ENCODE data around the gene KIF6. TPM values are rescaled to one million over a fixed set of nuclear protein-coding genes. Genes with fewer than 3 reads are reported as not detected.
"Not testable (repeated sequence)": the region's sequence is repeated elsewhere in the genome, so short reads cannot be mapped to it uniquely, and the experiment has no call there.

Gene KIF6
- total RNA-seq, 6 experiments from 2014 or later: not detected

DNA sequence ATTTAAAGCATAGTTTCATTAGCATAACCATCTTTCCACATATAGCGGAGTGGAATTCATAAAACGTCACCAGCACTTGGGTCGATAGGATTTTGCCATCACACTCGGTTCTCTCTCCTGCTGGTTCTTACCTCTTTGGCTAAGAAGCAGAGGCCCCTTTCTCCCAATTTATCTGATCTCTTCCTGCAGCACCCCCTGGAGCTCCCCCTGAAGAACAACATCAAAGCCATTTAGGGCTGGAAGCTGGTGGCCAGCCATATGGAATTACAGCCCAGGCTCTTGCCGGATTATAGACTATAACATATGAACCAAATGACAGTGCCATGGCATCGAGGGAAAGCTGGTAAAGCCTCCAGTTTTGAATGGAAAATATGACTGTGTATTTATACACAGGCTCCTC lies 6.4 kb upstream of the KIF6 start:
- TF ChIP-seq, protein P1, sequence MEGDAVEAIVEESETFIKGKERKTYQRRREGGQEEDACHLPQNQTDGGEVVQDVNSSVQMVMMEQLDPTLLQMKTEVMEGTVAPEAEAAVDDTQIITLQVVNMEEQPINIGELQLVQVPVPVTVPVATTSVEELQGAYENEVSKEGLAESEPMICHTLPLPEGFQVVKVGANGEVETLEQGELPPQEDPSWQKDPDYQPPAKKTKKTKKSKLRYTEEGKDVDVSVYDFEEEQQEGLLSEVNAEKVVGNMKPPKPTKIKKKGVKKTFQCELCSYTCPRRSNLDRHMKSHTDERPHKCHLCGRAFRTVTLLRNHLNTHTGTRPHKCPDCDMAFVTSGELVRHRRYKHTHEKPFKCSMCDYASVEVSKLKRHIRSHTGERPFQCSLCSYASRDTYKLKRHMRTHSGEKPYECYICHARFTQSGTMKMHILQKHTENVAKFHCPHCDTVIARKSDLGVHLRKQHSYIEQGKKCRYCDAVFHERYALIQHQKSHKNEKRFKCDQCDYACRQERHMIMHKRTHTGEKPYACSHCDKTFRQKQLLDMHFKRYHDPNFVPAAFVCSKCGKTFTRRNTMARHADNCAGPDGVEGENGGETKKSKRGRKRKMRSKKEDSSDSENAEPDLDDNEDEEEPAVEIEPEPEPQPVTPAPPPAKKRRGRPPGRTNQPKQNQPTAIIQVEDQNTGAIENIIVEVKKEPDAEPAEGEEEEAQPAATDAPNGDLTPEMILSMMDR (IDR thresholded peaks at IDR 0.05): no peak
- Mint-ChIP-seq H3K27ac (no peak overlapping the region), H3K4me1 (ENCODE audit: low read depth) (no peaks in the 10 kb centered on the region), H3K4me3 (no peak overlapping the region), H3K27me3 (ENCODE audit: insufficient read depth) (peaks cover 2% of the 10 kb centered on the region), H3K9me3 (peaks cover 19% of the 10 kb centered on the region), H3K36me3 (ENCODE audit: low read depth) (no peaks in the 10 kb centered on the region)
- DNase-seq: no peak

DNA sequence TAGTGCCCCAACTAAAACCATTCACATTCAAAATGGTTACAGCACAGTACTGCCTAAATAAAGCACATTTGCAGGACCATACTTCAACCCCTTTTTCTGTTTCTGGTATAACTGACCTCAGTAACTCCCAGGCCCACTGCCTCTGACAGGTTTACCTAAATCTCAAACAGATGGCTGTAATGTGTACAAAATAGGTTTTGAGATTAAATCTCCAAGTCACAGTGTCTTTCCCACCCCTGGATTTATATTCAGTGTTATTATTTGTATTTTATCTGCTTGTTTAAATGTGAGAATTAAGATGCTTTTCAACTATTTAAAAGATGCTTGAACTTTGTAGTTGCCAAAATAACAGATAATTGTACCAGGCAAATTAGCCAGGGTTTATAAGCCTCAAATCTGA lies 4.7 kb upstream of the KIF6 start:
- Mint-ChIP-seq H3K36me3 (ENCODE audit: low read depth) (no peaks in the 10 kb centered on the region), H3K4me1 (ENCODE audit: low read depth) (no peaks in the 10 kb centered on the region), H3K27ac (no peak overlapping the region), H3K4me3 (no peak overlapping the region), H3K27me3 (ENCODE audit: insufficient read depth) (peaks cover 2% of the 10 kb centered on the region), H3K9me3 (peaks cover 18% of the 10 kb centered on the region)
- DNase-seq: no peak
- TF ChIP-seq, protein P1 (IDR thresholded peaks at IDR 0.05): no peak

DNA sequence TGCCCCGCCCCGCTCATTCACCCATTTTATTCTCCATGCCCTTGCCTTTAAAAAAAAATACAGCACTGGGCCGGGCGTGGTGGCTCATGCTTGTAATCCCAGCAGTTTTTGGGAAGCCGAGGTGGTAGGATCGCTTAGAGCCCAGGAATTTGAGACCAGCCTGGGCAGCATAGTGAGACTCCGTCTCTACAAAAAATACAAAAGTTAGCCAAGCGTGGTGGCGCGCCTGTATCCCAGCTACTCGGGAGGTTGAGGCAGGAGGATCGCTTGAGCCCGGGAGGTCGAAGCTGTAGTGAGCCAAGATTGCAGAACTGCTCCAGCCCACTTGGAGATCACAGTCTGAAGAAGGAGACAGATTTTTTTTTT lies 407 bp upstream of the KIF6 start:
- DNase-seq: no peak
- H3K36me3 Mint-ChIP-seq (ENCODE audit: low read depth): no peaks in the 10 kb centered on the region
- H3K9me3 Mint-ChIP-seq: peaks cover 16% of the 10 kb centered on the region
- no peaks in the 10 kb centered on the region for H3K27me3 Mint-ChIP-seq (ENCODE audit: insufficient read depth)
- no peak overlapping the region for H3K4me3 Mint-ChIP-seq
- H3K27ac Mint-ChIP-seq: no peak overlapping the region
- H3K4me1 Mint-ChIP-seq (ENCODE audit: low read depth): no peaks in the 10 kb centered on the region
- TF ChIP-seq, protein P1 (IDR thresholded peaks at IDR 0.05): no peak

DNA sequence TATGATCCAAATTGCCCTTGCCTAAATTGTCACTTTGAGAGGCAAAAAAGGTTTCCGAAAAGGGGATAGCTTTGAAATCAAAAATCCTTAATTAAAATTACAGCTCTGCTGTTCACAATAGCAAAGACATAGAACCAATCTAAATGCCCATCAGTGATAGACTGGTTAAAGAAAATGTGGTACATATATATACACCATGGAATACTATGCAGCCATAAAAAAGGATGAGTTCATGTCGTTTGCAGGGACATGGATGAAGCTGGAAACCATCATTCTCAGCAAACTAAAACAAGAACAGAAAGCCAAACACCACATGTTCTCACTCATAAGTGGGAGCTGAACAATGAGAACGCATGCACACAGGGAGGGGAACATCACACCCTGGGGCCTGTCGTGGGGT lies 1.9 kb downstream of the KIF6 start:
- not testable (repeated sequence) for DNase-seq; H3K4me3 Mint-ChIP-seq; H3K27ac Mint-ChIP-seq; H3K4me1 Mint-ChIP-seq (ENCODE audit: low read depth); H3K36me3 Mint-ChIP-seq (ENCODE audit: low read depth); H3K27me3 Mint-ChIP-seq (ENCODE audit: insufficient read depth)
- peaks cover 20% of the 10 kb centered on the region for H3K9me3 Mint-ChIP-seq

DNA sequence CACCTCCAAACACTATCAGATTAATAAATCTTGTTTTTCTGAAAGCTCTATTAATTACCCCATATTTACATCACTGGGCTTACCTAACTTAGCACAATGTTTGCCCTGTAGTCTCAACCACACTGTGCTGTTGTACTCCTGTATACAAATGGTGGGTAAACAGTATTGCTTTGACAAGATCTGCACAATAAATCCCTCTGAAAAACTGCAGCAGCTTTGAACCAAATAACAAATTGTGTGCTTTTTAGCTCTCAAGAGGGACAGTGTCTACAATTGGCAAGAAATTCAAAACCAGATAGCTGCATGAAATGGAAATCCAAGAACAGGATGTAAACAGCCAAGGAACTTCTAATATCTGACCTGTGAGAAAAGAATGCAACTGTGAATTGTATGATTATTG lies 10.4 kb downstream of the KIF6 start:
- TF ChIP-seq, protein P1 (IDR thresholded peaks at IDR 0.05): no peak
- H3K9me3 Mint-ChIP-seq: peaks cover 16% of the 10 kb centered on the region
- DNase-seq: no peak
- H3K27ac Mint-ChIP-seq: no peak overlapping the region
- no peaks in the 10 kb centered on the region for H3K4me1 Mint-ChIP-seq (ENCODE audit: low read depth)
- peaks cover 7% of the 10 kb centered on the region; the same call in 1 of the 2 replicates for H3K36me3 Mint-ChIP-seq (ENCODE audit: low read depth)
- no peak overlapping the region for H3K4me3 Mint-ChIP-seq
- no peaks in the 10 kb centered on the region for H3K27me3 Mint-ChIP-seq (ENCODE audit: insufficient read depth)

DNA sequence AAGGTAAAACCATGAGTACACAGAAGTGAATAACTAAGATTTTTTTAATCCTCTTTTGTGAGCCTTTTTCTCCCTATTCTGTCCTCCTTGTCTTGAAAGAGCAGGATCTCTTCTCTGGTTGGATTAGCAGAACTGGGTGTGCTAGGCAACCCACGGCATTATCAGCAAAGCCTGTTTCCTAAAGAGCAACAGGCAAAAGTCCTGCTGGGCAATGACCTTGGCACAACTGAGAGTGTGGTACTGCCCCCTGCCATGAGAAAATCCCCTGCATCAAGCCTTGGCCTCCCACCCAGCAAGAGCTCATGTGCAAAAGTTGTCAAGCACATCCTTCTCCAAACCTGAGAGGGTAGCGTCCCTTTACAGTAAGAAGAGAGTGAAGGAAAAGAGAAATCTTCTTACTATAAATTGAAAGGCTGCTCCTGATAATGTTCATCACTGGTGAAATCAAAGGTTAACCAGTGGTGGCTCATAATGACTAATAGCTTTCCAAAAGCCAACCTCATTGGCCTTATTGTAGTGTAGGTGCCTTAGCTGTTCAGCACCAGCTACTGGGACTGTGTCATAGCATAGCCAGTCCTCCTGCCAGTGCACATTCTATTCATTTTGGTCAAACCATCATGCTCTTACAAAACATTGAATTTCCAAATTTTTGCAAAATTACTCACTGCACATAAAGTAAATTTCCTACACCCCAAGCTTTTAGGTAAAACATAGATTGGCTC lies 17.1 kb downstream of the KIF6 start:
- no peaks in the 10 kb centered on the region; the same call in 1 of the 2 replicates for H3K27me3 Mint-ChIP-seq (ENCODE audit: insufficient read depth)
- DNase-seq: no peak
- peaks cover 7% of the 10 kb centered on the region; the same call in 1 of the 2 replicates for H3K36me3 Mint-ChIP-seq (ENCODE audit: low read depth)
- H3K4me1 Mint-ChIP-seq (ENCODE audit: low read depth): no peaks in the 10 kb centered on the region
- no peak overlapping the region for H3K4me3 Mint-ChIP-seq
- TF ChIP-seq, protein P1 (IDR thresholded peaks at IDR 0.05): no peak
- H3K27ac Mint-ChIP-seq: no peak overlapping the region
- H3K9me3 Mint-ChIP-seq: peaks cover 32% of the 10 kb centered on the region

All from HFFc6 (cell line).